HL-60 (cell line): ENCODE measurements around the gene SHLD1.

Experiments used
- DNase-seq, 2 experiments: peaks; one replicate each; pipeline ENCODE4 v3.0.0-alpha.2; 2010 to 2020; ENCODE audit warnings: low read depth in 1 of 2, low spot score in 1 of 2
- H3K27ac ChIP-seq: fragments of 250-450 bp; sonication (Bioruptor Pico); replicated peaks from 2 replicates; pipeline ENCODE4 v1.5.1; 2020; ENCODE audit warnings: mild to moderate bottlenecking, moderate library complexity
- H3K27me3 ChIP-seq: fragments of 250-450 bp; sonication (Bioruptor Pico); 2 replicates; pipeline ENCODE4 v1.5.1; 2021; ENCODE audit warnings: mild to moderate bottlenecking, moderate library complexity; ENCODE audit not compliant: insufficient read depth, poor library complexity, severe bottlenecking
- H3K4me3 ChIP-seq: replicated peaks from 2 replicates; pipeline ENCODE4 v1.5.1; 2011; ENCODE audit warnings: mild to moderate bottlenecking, control low read depth, low read length; ENCODE audit not compliant: insufficient read depth
- GABPA ChIP-seq: IDR thresholded peaks from 2 replicates; pipeline ENCODE4 v1.6.1; 2012; ENCODE audit warnings: low read depth
- POLR2AphosphoS5 ChIP-seq: IDR thresholded peaks from 2 replicates; pipeline ENCODE4 v1.6.1; 2012; ENCODE audit warnings: low read depth
- SPI1 ChIP-seq: IDR thresholded peaks from 2 replicates; pipeline ENCODE4 v1.6.1; 2012; ENCODE audit warnings: low read depth, mild to moderate bottlenecking, borderline replicate concordance
- TF ChIP-seq, protein P1 (sequence below): IDR thresholded peaks from one replicate; pipeline ENCODE4 v1.5.1; 2011; ENCODE audit warnings: low read length, control low read depth, inconsistent platforms; ENCODE audit not compliant: insufficient read depth
- TF ChIP-seq, protein P2 (sequence below): IDR thresholded peaks from 2 replicates; pipeline ENCODE4 v1.6.1; 2012; ENCODE audit warnings: low read depth; ENCODE audit not compliant: insufficient replicate concordance

The SHLD1 gene

DNA sequence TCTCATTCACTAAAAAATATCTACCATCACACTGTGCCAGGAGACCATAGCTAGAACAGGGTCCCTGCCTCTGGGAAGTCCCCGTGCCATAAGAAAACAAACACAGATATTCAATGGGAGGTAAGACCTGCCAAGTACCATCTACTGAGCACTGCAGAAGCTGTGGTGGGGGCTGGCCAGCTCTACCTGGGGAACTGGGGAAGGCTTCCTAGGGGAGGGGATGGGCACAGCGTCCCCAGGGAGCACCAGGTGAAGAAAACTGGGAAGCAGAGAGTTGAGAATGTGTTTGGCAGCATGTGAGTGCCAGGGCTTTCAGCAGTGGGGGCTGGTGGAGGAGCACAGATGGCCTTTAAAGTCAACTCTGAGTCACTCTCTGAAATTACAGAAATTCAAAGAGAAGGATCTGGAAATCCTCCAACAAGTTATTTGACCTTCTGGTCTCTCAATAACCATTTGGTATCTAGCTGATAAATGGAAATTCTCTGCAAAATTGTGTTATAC lies 85.2 kb downstream of the SHLD1 start:
- no peak overlapping the region for H3K4me3 ChIP-seq
- no peak overlapping the region for H3K27ac ChIP-seq
- H3K27me3 ChIP-seq: no peaks in the 10 kb centered on the region
- TF ChIP-seq, protein P1, sequence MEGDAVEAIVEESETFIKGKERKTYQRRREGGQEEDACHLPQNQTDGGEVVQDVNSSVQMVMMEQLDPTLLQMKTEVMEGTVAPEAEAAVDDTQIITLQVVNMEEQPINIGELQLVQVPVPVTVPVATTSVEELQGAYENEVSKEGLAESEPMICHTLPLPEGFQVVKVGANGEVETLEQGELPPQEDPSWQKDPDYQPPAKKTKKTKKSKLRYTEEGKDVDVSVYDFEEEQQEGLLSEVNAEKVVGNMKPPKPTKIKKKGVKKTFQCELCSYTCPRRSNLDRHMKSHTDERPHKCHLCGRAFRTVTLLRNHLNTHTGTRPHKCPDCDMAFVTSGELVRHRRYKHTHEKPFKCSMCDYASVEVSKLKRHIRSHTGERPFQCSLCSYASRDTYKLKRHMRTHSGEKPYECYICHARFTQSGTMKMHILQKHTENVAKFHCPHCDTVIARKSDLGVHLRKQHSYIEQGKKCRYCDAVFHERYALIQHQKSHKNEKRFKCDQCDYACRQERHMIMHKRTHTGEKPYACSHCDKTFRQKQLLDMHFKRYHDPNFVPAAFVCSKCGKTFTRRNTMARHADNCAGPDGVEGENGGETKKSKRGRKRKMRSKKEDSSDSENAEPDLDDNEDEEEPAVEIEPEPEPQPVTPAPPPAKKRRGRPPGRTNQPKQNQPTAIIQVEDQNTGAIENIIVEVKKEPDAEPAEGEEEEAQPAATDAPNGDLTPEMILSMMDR: no peak
- TF ChIP-seq GABPA: no peak
- TF ChIP-seq, protein P2, sequence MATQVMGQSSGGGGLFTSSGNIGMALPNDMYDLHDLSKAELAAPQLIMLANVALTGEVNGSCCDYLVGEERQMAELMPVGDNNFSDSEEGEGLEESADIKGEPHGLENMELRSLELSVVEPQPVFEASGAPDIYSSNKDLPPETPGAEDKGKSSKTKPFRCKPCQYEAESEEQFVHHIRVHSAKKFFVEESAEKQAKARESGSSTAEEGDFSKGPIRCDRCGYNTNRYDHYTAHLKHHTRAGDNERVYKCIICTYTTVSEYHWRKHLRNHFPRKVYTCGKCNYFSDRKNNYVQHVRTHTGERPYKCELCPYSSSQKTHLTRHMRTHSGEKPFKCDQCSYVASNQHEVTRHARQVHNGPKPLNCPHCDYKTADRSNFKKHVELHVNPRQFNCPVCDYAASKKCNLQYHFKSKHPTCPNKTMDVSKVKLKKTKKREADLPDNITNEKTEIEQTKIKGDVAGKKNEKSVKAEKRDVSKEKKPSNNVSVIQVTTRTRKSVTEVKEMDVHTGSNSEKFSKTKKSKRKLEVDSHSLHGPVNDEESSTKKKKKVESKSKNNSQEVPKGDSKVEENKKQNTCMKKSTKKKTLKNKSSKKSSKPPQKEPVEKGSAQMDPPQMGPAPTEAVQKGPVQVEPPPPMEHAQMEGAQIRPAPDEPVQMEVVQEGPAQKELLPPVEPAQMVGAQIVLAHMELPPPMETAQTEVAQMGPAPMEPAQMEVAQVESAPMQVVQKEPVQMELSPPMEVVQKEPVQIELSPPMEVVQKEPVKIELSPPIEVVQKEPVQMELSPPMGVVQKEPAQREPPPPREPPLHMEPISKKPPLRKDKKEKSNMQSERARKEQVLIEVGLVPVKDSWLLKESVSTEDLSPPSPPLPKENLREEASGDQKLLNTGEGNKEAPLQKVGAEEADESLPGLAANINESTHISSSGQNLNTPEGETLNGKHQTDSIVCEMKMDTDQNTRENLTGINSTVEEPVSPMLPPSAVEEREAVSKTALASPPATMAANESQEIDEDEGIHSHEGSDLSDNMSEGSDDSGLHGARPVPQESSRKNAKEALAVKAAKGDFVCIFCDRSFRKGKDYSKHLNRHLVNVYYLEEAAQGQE: no peak
- TF ChIP-seq POLR2AphosphoS5: no peak
- TF ChIP-seq SPI1: no peak
- DNase-seq: no peak

DNA sequence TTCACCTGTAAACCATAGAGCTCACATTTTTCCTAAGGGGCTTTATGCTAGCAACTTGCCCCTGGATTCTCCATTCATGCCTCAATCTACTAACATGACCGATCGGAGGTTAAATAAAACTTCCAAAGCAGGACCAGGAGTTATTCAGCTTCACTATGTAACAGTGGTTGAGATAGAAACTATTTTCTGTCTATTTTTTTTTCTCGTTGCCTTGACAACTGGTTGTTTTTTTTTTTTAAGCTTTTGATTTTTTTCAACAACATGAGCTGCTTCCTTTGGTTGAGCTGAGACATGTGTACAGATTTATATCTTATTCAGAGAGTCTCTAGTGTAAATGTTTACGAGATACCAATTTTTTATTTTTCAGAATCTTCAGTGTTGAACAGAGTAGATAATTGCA lies 85.7 kb downstream of the SHLD1 start:
- no peak overlapping the region for H3K4me3 ChIP-seq
- no peak for DNase-seq
- no peaks in the 10 kb centered on the region for H3K27me3 ChIP-seq
- H3K27ac ChIP-seq: no peak overlapping the region
- TF ChIP-seq, protein P1: no peak

DNA sequence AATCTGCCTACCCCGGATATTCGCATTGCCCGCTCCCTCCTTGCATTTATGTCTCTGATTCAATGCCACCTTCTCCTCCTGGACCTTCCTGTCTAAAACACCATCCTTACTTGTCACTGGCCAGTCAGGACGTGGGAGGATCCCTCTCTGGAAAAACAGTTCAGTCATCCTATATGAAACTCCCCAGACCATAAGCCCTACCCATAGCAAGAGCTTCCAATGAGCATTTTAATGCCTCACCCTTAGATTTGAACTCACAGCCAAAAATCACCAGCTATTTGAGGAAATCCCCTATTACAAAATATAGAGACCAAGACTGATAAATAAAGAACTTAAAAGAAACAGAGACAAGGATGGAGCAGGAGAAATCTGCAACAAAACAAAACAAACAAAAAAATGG lies 86.4 kb downstream of the SHLD1 start:
- DNase-seq: no peak
- no peak overlapping the region for H3K4me3 ChIP-seq
- no peaks in the 10 kb centered on the region for H3K27me3 ChIP-seq
- no peak overlapping the region for H3K27ac ChIP-seq
- TF ChIP-seq, protein P2: no peak
- TF ChIP-seq GABPA (no peak), POLR2AphosphoS5 (no peak), SPI1 (no peak)
- TF ChIP-seq, protein P1: no peak

DNA sequence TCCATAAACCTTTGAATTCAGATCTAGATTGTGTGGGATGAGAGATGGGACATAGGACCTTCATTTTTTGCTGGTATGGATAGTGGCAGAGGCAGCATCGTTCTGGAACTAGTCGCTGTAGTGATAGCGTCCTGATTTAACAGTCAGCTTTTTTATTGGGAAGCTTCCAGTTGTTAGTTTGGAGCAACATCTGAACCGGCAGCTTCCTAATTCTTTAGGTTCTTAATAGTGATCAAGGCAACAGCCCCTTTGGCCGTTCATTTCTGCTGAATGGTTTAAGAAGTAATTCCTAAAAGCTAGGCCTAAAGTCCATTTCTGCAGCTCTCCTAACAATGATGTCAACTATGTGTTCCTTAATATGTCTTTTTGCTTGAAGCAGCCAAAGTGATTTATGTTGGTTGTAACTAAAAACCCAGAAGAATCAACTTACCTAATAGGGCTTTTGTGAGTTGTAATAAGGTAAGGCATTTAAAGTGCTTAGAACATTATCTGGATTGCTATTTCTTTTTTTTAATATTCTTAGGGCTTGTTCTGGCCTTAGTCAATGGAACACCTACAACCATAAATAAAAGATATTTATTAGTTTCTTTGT lies 90.3 kb downstream of the SHLD1 start:
- Histone ChIP-seq H3K4me3 (no peak overlapping the region), H3K27me3 (no peaks in the 10 kb centered on the region), H3K27ac (no peak overlapping the region)
- no peak for DNase-seq
- TF ChIP-seq SPI1 (no peak), POLR2AphosphoS5 (no peak), GABPA (no peak)
- TF ChIP-seq, protein P2: no peak
